DND-41 (cell line): Measurements from ENCODE around the gene ACTN1.

Source experiments
- EZH2 ChIP-seq: IDR thresholded peaks from 3 replicates; pipeline ENCODE4 v1.6.1; 2012; ENCODE audit warnings: borderline replicate concordance, low read depth, mild to moderate bottlenecking, moderate library complexity, low read length, inconsistent platforms; ENCODE audit not compliant: severe bottlenecking
- TF ChIP-seq, protein P1 (sequence below): IDR thresholded peaks from 2 replicates; pipeline ENCODE4 v1.5.1; 2012; ENCODE audit warnings: borderline replicate concordance, low read length, moderate library complexity, mild to moderate bottlenecking; ENCODE audit not compliant: poor library complexity, severe bottlenecking; ENCODE audit errors: extremely low read depth

DNA sequence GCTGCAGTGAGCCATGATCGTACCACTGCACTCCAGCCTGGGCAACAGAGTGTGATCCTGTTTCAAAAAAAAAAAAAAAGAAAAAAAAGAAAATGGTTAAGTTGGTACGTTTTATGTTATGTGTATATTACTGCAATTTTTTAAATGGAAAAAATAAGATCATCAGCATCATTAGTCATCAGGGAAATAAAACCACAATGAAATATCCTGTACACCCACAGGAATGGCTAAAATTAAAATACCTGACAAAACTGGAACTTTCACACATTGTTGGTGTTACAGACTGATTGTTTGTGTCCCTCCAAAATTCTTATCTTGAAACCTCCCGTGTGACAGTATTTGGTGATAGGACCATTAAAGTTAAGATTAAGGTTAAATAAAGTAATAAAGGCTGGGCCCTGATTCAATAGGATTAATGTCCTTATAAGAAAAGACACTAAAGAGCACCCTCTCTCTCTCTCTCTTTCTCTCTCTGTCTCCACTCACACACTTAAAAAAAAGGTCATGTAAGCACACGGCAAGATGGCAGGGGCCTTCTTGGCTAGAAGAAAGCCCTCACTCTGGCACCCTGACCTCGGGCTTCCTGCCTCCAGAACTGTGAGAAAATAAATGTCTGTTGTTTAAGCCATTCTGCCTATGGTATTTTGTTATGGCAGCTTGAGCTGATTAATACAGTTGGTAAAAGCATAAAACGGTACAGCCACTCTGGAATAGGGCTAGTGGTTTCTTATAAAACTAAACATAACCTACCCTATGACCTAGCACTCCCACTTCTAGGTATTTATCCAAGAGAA, 137.9 kb downstream of the ACTN1 start:
- TF ChIP-seq, protein P1, sequence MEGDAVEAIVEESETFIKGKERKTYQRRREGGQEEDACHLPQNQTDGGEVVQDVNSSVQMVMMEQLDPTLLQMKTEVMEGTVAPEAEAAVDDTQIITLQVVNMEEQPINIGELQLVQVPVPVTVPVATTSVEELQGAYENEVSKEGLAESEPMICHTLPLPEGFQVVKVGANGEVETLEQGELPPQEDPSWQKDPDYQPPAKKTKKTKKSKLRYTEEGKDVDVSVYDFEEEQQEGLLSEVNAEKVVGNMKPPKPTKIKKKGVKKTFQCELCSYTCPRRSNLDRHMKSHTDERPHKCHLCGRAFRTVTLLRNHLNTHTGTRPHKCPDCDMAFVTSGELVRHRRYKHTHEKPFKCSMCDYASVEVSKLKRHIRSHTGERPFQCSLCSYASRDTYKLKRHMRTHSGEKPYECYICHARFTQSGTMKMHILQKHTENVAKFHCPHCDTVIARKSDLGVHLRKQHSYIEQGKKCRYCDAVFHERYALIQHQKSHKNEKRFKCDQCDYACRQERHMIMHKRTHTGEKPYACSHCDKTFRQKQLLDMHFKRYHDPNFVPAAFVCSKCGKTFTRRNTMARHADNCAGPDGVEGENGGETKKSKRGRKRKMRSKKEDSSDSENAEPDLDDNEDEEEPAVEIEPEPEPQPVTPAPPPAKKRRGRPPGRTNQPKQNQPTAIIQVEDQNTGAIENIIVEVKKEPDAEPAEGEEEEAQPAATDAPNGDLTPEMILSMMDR = no peak
- no peak for TF ChIP-seq EZH2
